Fibroblast of lung (primary cell): ENCODE results near the gene NBEAL1.

Source experiments
- CTCF ChIP-seq, 2 donors: IDR thresholded peaks in 1 of 2; conservative IDR thresholded peaks in 1 of 2; 1 replicate in 1 of 2; 2 replicates in 1 of 2; pipeline ENCODE4 v1.5.1; 2011 to 2012; ENCODE audit warnings: low read length in 2 of 2, control low read depth in 1 of 2, inconsistent platforms in 1 of 2, low read depth in 1 of 2, mild to moderate bottlenecking in 1 of 2
- EZH2 ChIP-seq: IDR thresholded peaks from 2 replicates; pipeline ENCODE4 v1.5.1; 2012; ENCODE audit warnings: low read length, control low read depth, mild to moderate bottlenecking; ENCODE audit errors: missing control alignments

GRCh38 chr2:203043226-203043625 lies 28.6 kb downstream of the NBEAL1 start:
- no peak for TF ChIP-seq CTCF (conservative IDR thresholded peaks at IDR 0.05 in 1 of 2, IDR thresholded peaks at IDR 0.05 in 1 of 2; ENCODE audit: low read depth in 1 of 2, low read length in 2 of 2)
- no peak for TF ChIP-seq EZH2
